BLaER1 (cell line): ENCODE data around the gene SGCB.
A peak's percentile ranks its signal among the peaks of the same experiment; 100 is the strongest.

Source experiments
- H3K27ac ChIP-seq: shearing (Covaris generic); formaldehyde crosslinking; 2 replicates; pipeline ENCODE4 v1.8.1; 2022
- H3K27me3 ChIP-seq: shearing (Covaris generic); formaldehyde crosslinking; 2 replicates; pipeline ENCODE4 v1.8.1; 2022
- H3K36me3 ChIP-seq: shearing (Covaris generic); formaldehyde crosslinking; 2 replicates; pipeline ENCODE4 v1.8.1; 2022
- H3K4me1 ChIP-seq: shearing (Covaris generic); formaldehyde crosslinking; 2 replicates; pipeline ENCODE4 v1.8.1; 2022
- H3K4me2 ChIP-seq: shearing (Covaris generic); formaldehyde crosslinking; 2 replicates; pipeline ENCODE4 v1.8.1; 2022
- H3K4me3 ChIP-seq: shearing (Covaris generic); formaldehyde crosslinking; 2 replicates; pipeline ENCODE4 v1.8.1; 2022
- H3K9ac ChIP-seq: shearing (Covaris generic); formaldehyde crosslinking; 2 replicates; pipeline ENCODE4 v1.8.1; 2022
- H3K9me3 ChIP-seq: shearing (Covaris generic); formaldehyde crosslinking; 2 replicates; pipeline ENCODE4 v1.8.1; 2022
- H4K20me1 ChIP-seq: shearing (Covaris generic); formaldehyde crosslinking; 2 replicates; pipeline ENCODE4 v1.8.1; 2022
- Cebpa-rat ChIP-seq: shearing (Covaris generic); IDR thresholded peaks from 2 replicates; pipeline ENCODE4 v1.8.1; 2022

SGCB gene

DNA sequence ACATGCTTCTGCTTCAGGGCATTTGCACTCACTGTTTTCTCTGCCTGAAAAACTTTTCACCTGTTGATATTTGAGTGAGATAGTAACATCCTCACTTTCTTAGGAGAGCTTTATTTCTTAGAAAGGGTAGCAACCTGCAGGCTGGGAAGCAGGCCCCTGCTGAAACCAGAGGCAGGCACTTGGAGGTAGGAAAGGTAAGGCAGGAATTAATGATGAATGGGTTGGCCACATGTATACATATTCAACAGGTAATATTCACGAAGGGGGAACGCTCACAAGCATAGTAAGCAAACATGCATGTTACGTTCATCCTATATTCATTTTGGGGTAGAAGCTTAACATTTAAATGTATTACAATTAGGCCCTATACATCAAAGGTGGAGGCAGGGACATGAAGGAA is 16.2 kb upstream of the SGCB start:
- H3K9me3 ChIP-seq = peaks cover 14% of the 10 kb centered on the region
- no peak overlapping the region for H3K27ac ChIP-seq
- no peak overlapping the region for H3K4me2 ChIP-seq
- no peak for TF ChIP-seq Cebpa-rat
- no peaks in the 10 kb centered on the region for H3K4me1 ChIP-seq
- H3K36me3 ChIP-seq = no peaks in the 10 kb centered on the region
- no peak overlapping the region for H3K9ac ChIP-seq
- H3K27me3 ChIP-seq = no peaks in the 10 kb centered on the region
- no peaks in the 10 kb centered on the region for H4K20me1 ChIP-seq
- H3K4me3 ChIP-seq = no peak overlapping the region

DNA sequence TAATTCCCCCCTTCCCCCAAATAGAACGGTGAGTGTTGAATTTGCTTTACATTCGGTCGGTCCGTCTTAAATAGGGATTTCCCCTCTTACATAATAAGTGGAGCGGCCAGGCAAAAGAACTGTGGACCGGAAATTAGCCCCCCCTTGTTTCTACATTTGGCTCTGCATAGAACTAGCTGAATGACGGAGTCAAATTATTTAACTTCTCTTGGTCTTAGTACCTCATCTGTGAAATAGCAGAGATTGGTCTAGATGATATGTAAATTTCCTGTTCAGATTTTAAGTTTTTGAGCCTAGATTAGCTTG is 14.3 kb upstream of the SGCB start:
- no peak for TF ChIP-seq Cebpa-rat
- Histone ChIP-seq H3K4me1 (no peaks in the 10 kb centered on the region), H3K36me3 (no peaks in the 10 kb centered on the region), H3K9me3 (peaks cover 19% of the 10 kb centered on the region), H3K27ac (no peak overlapping the region), H3K9ac (no peak overlapping the region), H4K20me1 (no peaks in the 10 kb centered on the region), H3K4me2 (no peak overlapping the region), H3K4me3 (no peak overlapping the region), H3K27me3 (no peaks in the 10 kb centered on the region)

DNA sequence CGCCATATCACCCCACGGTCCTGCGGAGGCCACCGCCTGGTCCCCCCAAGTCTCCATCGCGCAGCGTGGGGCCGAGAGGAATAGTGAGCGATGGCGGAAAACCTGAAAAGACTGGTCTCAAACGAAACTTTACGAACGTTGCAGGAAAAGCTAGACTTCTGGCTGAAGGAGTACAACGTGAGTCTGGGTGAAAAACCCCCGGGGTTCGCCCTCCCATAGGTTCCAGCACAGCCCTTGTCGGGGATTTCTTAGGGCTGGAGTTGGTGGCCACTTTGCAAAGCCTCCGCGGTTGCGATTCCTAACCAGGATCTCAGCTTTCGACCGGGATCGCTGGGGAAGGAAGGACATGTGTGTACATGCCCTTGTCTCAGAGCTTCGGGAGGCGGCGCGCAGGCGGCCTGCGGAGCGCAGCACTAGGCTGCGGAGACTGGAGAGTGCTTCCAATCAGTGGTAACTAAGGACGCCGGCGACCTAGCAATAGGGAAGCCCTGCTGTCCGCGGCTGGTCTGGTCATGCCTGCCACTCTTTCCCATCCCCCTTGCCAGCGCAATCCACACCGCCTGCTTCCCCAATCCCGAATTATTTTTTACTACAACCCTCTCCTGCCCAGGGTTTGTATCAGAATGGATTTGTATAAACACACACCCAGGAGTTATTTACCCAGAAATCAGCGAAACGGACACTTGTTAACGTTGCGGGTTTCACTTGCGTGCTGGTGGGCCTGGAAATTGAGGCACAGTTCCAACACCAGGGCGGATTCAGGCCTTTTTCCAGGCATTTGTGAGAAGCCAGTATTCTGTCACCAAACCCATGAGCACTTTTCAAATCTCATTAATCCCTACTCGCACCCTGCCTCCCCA is 13.7 kb upstream of the SGCB start:
- no peaks in the 10 kb centered on the region for H4K20me1 ChIP-seq
- H3K36me3 ChIP-seq = no peaks in the 10 kb centered on the region
- H3K4me2 ChIP-seq = no peak overlapping the region
- H3K9me3 ChIP-seq = peaks cover 19% of the 10 kb centered on the region
- H3K9ac ChIP-seq = no peak overlapping the region
- H3K27ac ChIP-seq = no peak overlapping the region
- H3K27me3 ChIP-seq = no peaks in the 10 kb centered on the region
- no peaks in the 10 kb centered on the region for H3K4me1 ChIP-seq
- H3K4me3 ChIP-seq = no peak overlapping the region
- no peak for TF ChIP-seq Cebpa-rat

- no peak within 1 kb of the TSS for H3K4me3 ChIP-seq
- no peaks in the 10 kb centered on the region for H3K4me1 ChIP-seq
- no peak within 1 kb of the TSS for H3K4me2 ChIP-seq
- H3K36me3 ChIP-seq = no peaks in the 10 kb centered on the region
- no peak for TF ChIP-seq Cebpa-rat
- no peaks in the 10 kb centered on the region for H3K27me3 ChIP-seq
- peaks cover 19% of the 10 kb centered on the region for H3K9me3 ChIP-seq
- H4K20me1 ChIP-seq = no peaks in the 10 kb centered on the region
- H3K9ac ChIP-seq = no peak within 1 kb of the TSS
- H3K27ac ChIP-seq = no peak within 1 kb of the TSS
Measured at GRCh38 chr4:52051213-52051614, 13.1 kb upstream of the SGCB start, which contains the start of gene SPATA18. Gene SPATA18, plus strand, starts transcription at chr4:52051304. Its CDS starts 401 bp downstream, at chr4:52051705.

DNA sequence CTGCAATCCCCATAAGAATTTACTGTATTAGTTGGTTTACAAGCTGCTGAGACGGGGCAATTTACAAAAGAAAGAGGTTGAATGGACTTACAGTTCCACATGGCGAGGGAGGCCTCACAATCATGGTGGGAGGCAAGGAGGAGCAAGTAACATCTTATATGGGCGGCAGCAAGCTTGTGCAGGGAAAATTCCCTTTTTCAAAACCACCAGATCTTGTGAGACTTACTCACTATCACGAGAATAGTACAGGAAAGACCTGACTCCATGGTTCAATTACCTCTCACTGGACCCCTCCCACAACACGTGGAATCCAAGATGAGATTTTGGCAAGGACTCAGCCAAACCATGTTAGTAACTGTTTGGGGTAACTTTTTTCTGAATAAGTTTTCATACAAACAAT is 11.2 kb upstream of the SGCB start:
- H3K4me2 ChIP-seq = no peak overlapping the region
- TF ChIP-seq Cebpa-rat = no peak

DNA sequence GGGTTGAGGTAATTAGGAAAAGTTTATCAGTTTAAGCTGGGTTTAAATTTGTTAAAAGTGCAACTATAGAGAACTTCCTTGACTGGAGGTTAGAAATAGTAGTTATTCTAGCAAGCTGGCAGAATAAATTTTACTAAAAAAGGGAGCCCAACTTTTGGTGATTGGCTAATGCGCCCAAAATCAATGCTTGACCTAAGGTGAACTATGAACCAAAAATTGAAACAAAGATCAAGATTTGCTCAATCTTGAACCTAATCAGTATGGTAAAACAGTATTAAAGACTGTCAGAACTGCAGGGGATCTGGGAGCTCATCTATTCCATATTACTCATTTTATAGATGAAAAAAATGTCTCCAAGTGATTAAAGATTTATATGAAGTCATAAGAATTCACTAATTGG is 6.9 kb upstream of the SGCB start:
- no peak overlapping the region for H3K4me2 ChIP-seq
- TF ChIP-seq Cebpa-rat = no peak

More for the DNA sequence above, 11.2 kb upstream of the SGCB start:
- Histone ChIP-seq H3K4me1 (no peaks in the 10 kb centered on the region), H3K4me3 (no peak overlapping the region), H3K9ac (no peak overlapping the region), H3K9me3 (peaks cover 19% of the 10 kb centered on the region), H3K36me3 (no peaks in the 10 kb centered on the region), H3K27me3 (no peaks in the 10 kb centered on the region), H3K27ac (no peak overlapping the region), H4K20me1 (no peaks in the 10 kb centered on the region)

DNA sequence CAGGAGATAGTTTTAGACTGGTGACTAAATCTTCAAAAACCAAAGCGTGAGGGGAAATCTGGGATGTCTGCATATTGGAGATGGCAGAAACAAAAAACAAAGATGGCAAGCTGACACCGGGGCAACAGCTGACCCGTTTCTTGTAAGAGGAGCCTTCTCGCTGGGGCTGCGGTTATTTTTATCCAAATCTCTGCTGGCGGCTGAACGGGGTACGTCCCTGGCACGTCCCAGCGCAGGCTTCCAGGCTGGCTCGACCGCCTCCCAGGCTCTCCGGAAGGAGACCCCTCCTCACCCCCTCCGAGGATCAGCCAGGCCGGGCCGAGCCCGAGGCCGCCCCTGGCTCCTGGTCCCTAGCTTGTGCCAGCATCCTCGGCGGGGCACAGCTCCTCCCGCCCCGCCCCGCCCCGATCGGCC is 403 bp downstream of the SGCB start:
- Histone ChIP-seq H3K27ac (peak overlapping the region; percentile 80), H3K27me3 (no peaks in the 10 kb centered on the region), H3K36me3 (no peaks in the 10 kb centered on the region; the same call in 1 of the 2 replicates), H3K9me3 (no peaks in the 10 kb centered on the region), H3K9ac (peak overlapping the region; percentile 85), H3K4me2 (peak overlapping the region; percentile 90), H3K4me1 (peaks cover 26% of the 10 kb centered on the region), H4K20me1 (no peaks in the 10 kb centered on the region), H3K4me3 (peak overlapping the region; percentile 79)
- TF ChIP-seq Cebpa-rat = no peak

More for the DNA sequence above, 6.9 kb upstream of the SGCB start:
- H4K20me1 ChIP-seq = no peaks in the 10 kb centered on the region
- no peak overlapping the region for H3K4me3 ChIP-seq
- H3K27ac ChIP-seq = no peak overlapping the region
- H3K9ac ChIP-seq = no peak overlapping the region
- no peaks in the 10 kb centered on the region for H3K4me1 ChIP-seq
- no peaks in the 10 kb centered on the region for H3K36me3 ChIP-seq
- H3K27me3 ChIP-seq = no peaks in the 10 kb centered on the region
- 0 out of 2 replicates have a peak, but pooled peaks cover 4% of the 10 kb centered on the region for H3K9me3 ChIP-seq

DNA sequence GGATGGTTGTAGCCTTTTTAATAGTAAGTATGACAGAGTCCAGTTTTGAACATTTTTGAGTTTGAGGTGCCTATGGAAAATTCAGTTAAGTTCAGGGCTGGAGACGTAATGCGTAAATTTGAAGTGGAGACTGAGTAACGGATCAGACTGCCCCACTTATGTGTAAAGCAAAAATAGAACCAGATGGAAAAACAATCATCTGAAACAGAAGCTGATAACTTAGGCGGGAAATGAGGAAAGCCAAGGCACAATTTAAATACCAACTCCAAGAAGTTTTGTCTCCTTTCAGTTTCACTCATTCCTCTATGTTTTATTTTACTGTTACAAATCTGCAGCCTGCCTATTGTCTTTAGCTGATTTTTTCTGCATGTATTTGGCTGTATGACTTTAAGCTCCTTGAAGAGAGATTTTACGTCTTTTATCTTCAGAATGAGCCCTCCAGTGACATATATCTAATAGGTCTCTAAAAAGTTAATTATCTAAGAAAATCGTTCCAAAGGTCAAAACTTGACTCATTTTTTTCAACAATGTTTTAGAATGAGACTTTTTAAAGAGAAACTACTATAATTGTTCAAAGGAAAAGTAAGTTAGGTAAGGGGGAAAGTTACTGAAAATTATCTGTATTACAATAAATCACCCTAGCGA is 1.1 kb downstream of the SGCB start:
- H3K4me2 ChIP-seq = peak overlapping the region; percentile 90
- H3K27me3 ChIP-seq = no peaks in the 10 kb centered on the region
- no peaks in the 10 kb centered on the region for H4K20me1 ChIP-seq
- H3K27ac ChIP-seq = peak overlapping the region; percentile 80; the same call in 1 of the 2 replicates
- peak overlapping the region; percentile 85 for H3K9ac ChIP-seq
- no peak for TF ChIP-seq Cebpa-rat
- no peaks in the 10 kb centered on the region for H3K9me3 ChIP-seq
- peaks cover 26% of the 10 kb centered on the region for H3K4me1 ChIP-seq
- H3K36me3 ChIP-seq = peaks cover 2% of the 10 kb centered on the region; the same call in 1 of the 2 replicates
- peak overlapping the region; percentile 79 for H3K4me3 ChIP-seq

DNA sequence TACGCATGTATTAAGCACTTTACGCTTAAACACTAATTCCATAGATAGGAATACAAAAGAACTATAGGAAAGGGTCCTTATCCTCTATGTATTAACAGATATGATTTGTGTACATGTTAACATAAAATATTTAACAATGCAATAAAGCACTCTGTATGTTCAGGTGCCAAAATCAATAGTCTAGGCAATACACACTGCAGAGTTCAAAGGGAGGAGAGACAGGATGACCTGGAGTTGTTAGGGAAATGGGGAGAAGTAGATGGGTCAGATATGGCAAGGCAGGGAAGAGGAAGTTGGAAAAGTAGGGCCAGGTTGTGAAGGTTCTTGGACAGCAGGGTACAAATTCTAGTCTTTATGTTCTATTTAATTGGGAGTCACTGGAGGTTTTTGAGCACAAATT is 2.9 kb downstream of the SGCB start:
- no peak for TF ChIP-seq Cebpa-rat
- H3K4me1 ChIP-seq = peaks cover 26% of the 10 kb centered on the region
- H3K4me2 ChIP-seq = no peak overlapping the region
- H3K27ac ChIP-seq = no peak overlapping the region
- H3K36me3 ChIP-seq = peaks cover 18% of the 10 kb centered on the region; the same call in 1 of the 2 replicates
- no peak overlapping the region for H3K4me3 ChIP-seq
- H4K20me1 ChIP-seq = no peaks in the 10 kb centered on the region
- no peak overlapping the region for H3K9ac ChIP-seq
- H3K27me3 ChIP-seq = no peaks in the 10 kb centered on the region
- H3K9me3 ChIP-seq = no peaks in the 10 kb centered on the region

- Histone ChIP-seq H3K27ac (no peak overlapping the region), H3K4me3 (no peak overlapping the region), H3K9ac (no peak overlapping the region), H4K20me1 (no peaks in the 10 kb centered on the region), H3K9me3 (no peaks in the 10 kb centered on the region), H3K4me2 (no peak overlapping the region), H3K4me1 (peaks cover 14% of the 10 kb centered on the region), H3K36me3 (peaks cover 37% of the 10 kb centered on the region; the same call in 1 of the 2 replicates), H3K27me3 (no peaks in the 10 kb centered on the region)
- TF ChIP-seq Cebpa-rat = no peak
Measured at GRCh38 chr4:52032005-52032404, 6.1 kb downstream of the SGCB start.
